OCI-LY7 (cell line): ENCODE data around the gene TRH. TPM values are rescaled to one million over a fixed set of nuclear protein-coding genes. Genes with fewer than 3 reads are reported as not detected.
A peak's percentile ranks its signal among the peaks of the same experiment; 100 is the strongest.

Experiments used
- BruUV-seq: library from RNA; stranded (reverse); fragments of 400-500 nt; replicated peaks from 2 replicates; lab custom pipeline; 2021; lab: Mats Ljungman, UMichigan
- CTCF ChIA-PET: fragments of 300-600 bp; sonication (Branson Sonifier 250); formaldehyde crosslinking; loops from one replicate; lab custom pipeline; 2022; ENCODE audit warnings: antibody characterized with exemption; ENCODE audit not compliant: unreplicated experiment; lab: Charles Lee
- POLR2A ChIA-PET: fragments of 300-600 bp; sonication (Branson Sonifier 250); formaldehyde crosslinking; loops from one replicate; lab custom pipeline; 2022; ENCODE audit warnings: antibody characterized with exemption; lab: Charles Lee
- DNase-seq: peaks from one replicate; pipeline ENCODE4 v3.0.0-alpha.2; 2015; ENCODE audit warnings: low spot score
- H2AFZ ChIP-seq: fragments of 200-600 bp; sonication (generic), shearing (Covaris generic); 2 replicates; pipeline ENCODE4 v1.6.1; 2014; ENCODE audit warnings: mild to moderate bottlenecking, antibody characterized with exemption, low read length, moderate library complexity
- H3K27ac ChIP-seq: fragments of 200-600 bp; sonication (generic); 2 replicates; pipeline ENCODE4 v1.5.1; 2014; ENCODE audit warnings: mixed run types, low read depth, mild to moderate bottlenecking, moderate library complexity, low read length, inconsistent platforms; ENCODE audit not compliant: poor library complexity, severe bottlenecking
- H3K36me3 ChIP-seq: fragments of 200-600 bp; sonication (generic); 2 replicates; pipeline ENCODE4 v1.6.1; 2014; ENCODE audit warnings: mild to moderate bottlenecking, antibody characterized with exemption, low read length, moderate library complexity, mixed read lengths; ENCODE audit not compliant: insufficient read depth
- H3K4me1 ChIP-seq: fragments of 200-600 bp; sonication (generic); 2 replicates; pipeline ENCODE4 v1.5.1; 2014; ENCODE audit warnings: mild to moderate bottlenecking, low read length; ENCODE audit not compliant: insufficient read depth, poor library complexity, severe bottlenecking
- H3K4me2 ChIP-seq: fragments of 200-600 bp; sonication (generic); 2 replicates; pipeline ENCODE4 v1.6.1; 2014; ENCODE audit warnings: mild to moderate bottlenecking, low read length
- H3K4me3 ChIP-seq: fragments of 200-600 bp; sonication (generic); 2 replicates; pipeline ENCODE4 v1.5.1; 2014; ENCODE audit warnings: mild to moderate bottlenecking, low read depth, low read length; ENCODE audit not compliant: poor library complexity, severe bottlenecking
- H3K79me2 ChIP-seq: fragments of 200-600 bp; sonication (generic); 2 replicates; pipeline ENCODE4 v1.6.1; 2016; ENCODE audit warnings: low read depth, mild to moderate bottlenecking, low read length, moderate library complexity, mixed read lengths; ENCODE audit not compliant: insufficient read depth
- H3K9me2 ChIP-seq: fragments of 200-600 bp; sonication (generic); 2 replicates; pipeline ENCODE4 v1.6.1; 2016; ENCODE audit warnings: mild to moderate bottlenecking, low read length, mixed read lengths; ENCODE audit not compliant: insufficient read depth
- H3K9me3 ChIP-seq: fragments of 200-600 bp; sonication (generic); 2 replicates; pipeline ENCODE4 v1.6.1; 2014; ENCODE audit warnings: mild to moderate bottlenecking, mixed run types, low read length, mixed read lengths
- H4K20me1 ChIP-seq: fragments of 200-600 bp; sonication (generic); 2 replicates; pipeline ENCODE4 v1.6.1; 2014; ENCODE audit warnings: mild to moderate bottlenecking, antibody characterized with exemption, low read length, moderate library complexity, mixed read lengths; ENCODE audit not compliant: insufficient read depth
- EZH2phosphoT487 ChIP-seq: fragments of 200-600 bp; sonication (generic); IDR thresholded peaks from 2 replicates; pipeline ENCODE4 v1.6.1; 2018; ENCODE audit warnings: low read depth, borderline replicate concordance, mild to moderate bottlenecking, mixed run types, antibody characterized with exemption, low read length, moderate library complexity, mixed read lengths
- intact Hi-C: fragments of 100-400 bp; cut with micrococcal nuclease; formaldehyde crosslinking; loops from one replicate; pipeline ENCODE4 v1.10.0; 2022; ENCODE audit not compliant: unreplicated experiment
- total RNA-seq, 2 experiments: library from RNA; depleted of rRNA in 1 of 2; stranded (reverse); fragments of >200 nt in 1 of 2; shearing (Covaris generic) in 1 of 2; gene quantifications; 2 replicates each; pipeline ENCODE4 v1.2.3, GENCODE V29; 2014 to 2022
- TF ChIP-seq, protein P1 (sequence below): fragments of 200-600 bp; sonication (generic); conservative IDR thresholded peaks from 2 replicates; pipeline ENCODE4 v1.5.1; 2014; ENCODE audit warnings: mild to moderate bottlenecking, antibody characterized with exemption, low read length, moderate library complexity, mixed read lengths

Gene TRH
- total RNA-seq, 2 experiments from 2014 or later, result not detected

DNA sequence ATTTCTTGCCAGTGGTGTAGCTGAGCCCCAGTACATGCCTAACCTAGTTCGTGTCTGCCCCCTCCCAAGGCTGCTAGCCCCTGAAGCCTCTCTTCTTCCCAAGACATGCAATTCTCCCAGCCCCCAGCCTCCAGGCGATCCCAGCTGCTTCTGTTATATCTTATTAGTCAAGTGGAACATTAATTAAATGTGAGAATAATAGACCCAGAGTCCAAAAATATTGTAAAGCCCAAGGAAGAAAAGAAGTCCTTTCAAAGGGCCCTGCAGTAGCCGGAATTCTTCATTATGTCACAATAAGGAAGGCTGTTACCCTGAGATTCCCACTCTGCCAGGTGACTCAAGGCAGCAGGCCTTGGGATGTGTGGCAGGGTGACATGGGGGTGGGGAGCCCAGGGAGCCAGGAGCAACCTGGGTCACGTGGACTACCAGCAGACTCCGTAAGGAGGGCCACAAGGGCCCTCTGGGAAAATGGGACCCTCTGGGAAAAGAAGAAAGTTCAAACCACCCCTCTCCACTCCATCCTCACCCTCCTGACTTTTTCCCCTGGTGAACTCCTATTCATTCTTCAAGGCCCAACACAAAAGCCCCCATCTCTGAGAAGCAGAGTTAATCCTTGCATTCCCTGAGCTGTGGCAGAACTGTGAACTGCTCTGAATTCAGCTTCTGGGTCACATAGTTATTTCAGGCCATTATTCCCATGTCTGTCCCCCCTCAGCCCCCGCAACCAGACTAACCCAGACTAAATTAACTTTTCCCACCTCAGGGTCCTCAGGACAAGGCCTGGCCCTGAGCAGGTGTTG is 21.8 kb upstream of the TRH start:
- ChIA-PET POLR2A (no interaction called here), CTCF (no interaction called here)
- Histone ChIP-seq H3K36me3 (no peaks in the 10 kb centered on the region), H3K4me2 (no peak overlapping the region), H4K20me1 (no peaks in the 10 kb centered on the region), H3K79me2 (no peaks in the 10 kb centered on the region), H3K9me2 (no peaks in the 10 kb centered on the region), H3K27ac (no peak overlapping the region), H3K4me1 (peaks cover 17% of the 10 kb centered on the region), H3K9me3 (no peaks in the 10 kb centered on the region), H3K4me3 (no peak overlapping the region), H2AFZ (no peak overlapping the region)
- TF ChIP-seq, protein P1, sequence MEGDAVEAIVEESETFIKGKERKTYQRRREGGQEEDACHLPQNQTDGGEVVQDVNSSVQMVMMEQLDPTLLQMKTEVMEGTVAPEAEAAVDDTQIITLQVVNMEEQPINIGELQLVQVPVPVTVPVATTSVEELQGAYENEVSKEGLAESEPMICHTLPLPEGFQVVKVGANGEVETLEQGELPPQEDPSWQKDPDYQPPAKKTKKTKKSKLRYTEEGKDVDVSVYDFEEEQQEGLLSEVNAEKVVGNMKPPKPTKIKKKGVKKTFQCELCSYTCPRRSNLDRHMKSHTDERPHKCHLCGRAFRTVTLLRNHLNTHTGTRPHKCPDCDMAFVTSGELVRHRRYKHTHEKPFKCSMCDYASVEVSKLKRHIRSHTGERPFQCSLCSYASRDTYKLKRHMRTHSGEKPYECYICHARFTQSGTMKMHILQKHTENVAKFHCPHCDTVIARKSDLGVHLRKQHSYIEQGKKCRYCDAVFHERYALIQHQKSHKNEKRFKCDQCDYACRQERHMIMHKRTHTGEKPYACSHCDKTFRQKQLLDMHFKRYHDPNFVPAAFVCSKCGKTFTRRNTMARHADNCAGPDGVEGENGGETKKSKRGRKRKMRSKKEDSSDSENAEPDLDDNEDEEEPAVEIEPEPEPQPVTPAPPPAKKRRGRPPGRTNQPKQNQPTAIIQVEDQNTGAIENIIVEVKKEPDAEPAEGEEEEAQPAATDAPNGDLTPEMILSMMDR, result no peak
- no peak for TF ChIP-seq EZH2phosphoT487
- BruUV-seq, result no TSS peak
- intact Hi-C loops, result no loop called here
- DNase-seq, result no peak

DNA sequence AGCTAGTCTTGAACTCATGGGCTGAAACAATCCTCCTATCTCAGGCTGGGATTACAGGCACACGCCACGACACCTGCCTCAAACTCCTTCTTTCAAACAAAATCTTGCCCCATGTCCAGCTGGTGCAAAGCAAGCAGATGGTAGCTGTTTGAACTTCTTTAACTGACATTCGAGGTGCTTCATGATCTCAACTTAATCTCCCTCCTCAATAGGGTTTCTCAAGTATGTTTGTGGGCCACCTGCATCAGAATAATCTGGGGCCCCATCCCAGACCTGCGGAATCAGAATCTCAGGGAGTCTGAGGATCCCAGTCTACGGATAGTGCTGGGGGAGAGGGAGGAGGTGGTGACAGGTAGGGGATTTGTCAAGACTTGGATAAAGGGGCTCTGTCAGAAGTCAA is 20.9 kb upstream of the TRH start:
- H2AFZ ChIP-seq, result 0 out of 2 replicates have a peak overlapping the region, but pooled peaks have one; percentile 1
- H3K79me2 ChIP-seq, result no peaks in the 10 kb centered on the region
- intact Hi-C loops, result no loop called here
- TF ChIP-seq, protein P1, result no peak
- TF ChIP-seq EZH2phosphoT487, result no peak
- H3K9me2 ChIP-seq, result no peaks in the 10 kb centered on the region
- H3K4me3 ChIP-seq, result no peak overlapping the region
- ChIA-PET POLR2A (interaction anchor here (0.6 to 1.2 kb wide), 2 partner anchors 11 to 1625 kb away, joined by 3 to 4 read pairs; no protein-coding TSS in a partner anchor), CTCF (no interaction called here)
- H3K4me1 ChIP-seq, result peaks cover 17% of the 10 kb centered on the region
- H4K20me1 ChIP-seq, result no peaks in the 10 kb centered on the region
- BruUV-seq, result no TSS peak
- no peaks in the 10 kb centered on the region for H3K36me3 ChIP-seq
- H3K4me2 ChIP-seq, result no peak overlapping the region
- H3K27ac ChIP-seq, result no peak overlapping the region
- no peaks in the 10 kb centered on the region for H3K9me3 ChIP-seq
- no peak for DNase-seq

- Histone ChIP-seq H3K9me3 (no peaks in the 10 kb centered on the region), H3K79me2 (no peaks in the 10 kb centered on the region), H3K4me2 (no peak overlapping the region), H3K36me3 (no peaks in the 10 kb centered on the region), H3K4me3 (no peak overlapping the region), H4K20me1 (no peaks in the 10 kb centered on the region), H2AFZ (0 out of 2 replicates have a peak overlapping the region, but pooled peaks have one; percentile 1), H3K27ac (no peak overlapping the region), H3K9me2 (no peaks in the 10 kb centered on the region), H3K4me1 (peaks cover 17% of the 10 kb centered on the region)
- no TSS peak for BruUV-seq
- peak; percentile 27 for DNase-seq
- intact Hi-C loops, result no loop called here
- CTCF ChIA-PET, result no interaction called here
- POLR2A ChIA-PET, result interaction anchor here (0.9 to 1.2 kb wide), 2 partner anchors 12 to 160 kb away, joined by 3 to 6 read pairs; no protein-coding TSS in a partner anchor
- no peak for TF ChIP-seq EZH2phosphoT487
- TF ChIP-seq, protein P1, result no peak
Measured at GRCh38 chr3:129954514-129954913, 20.0 kb upstream of the TRH start.
